Astrocyte of the cerebellum (primary cell): ENCODE results near the gene GRAMD1C.
A peak's percentile ranks its signal among the peaks of the same experiment; 100 is the strongest.

Experiments
- DNase-seq: peaks from one replicate; pipeline ENCODE4 v3.0.0-alpha.2; 2011; ENCODE audit warnings: low read depth
- H3K4me3 ChIP-seq: 2 replicates; pipeline ENCODE4 v1.5.1; 2011; ENCODE audit warnings: mild to moderate bottlenecking, low read depth, low read length, moderate library complexity
- CTCF ChIP-seq: IDR thresholded peaks from 2 replicates; pipeline ENCODE4 v1.5.1; 2012; ENCODE audit warnings: low read length, low read depth, moderate library complexity, mild to moderate bottlenecking; ENCODE audit errors: missing control alignments
- in situ Hi-C: cut with HindIII; loops from 2 replicates; pipeline ENCODE4 v1.10.0; 2017; ENCODE audit warnings: low sequenced_read_pairs

The GRAMD1C gene

GRCh38 chr3:113946831-113947230 lies 108.2 kb downstream of the GRAMD1C start:
- in situ Hi-C loops: no loop called here
- H3K4me3 ChIP-seq: peak overlapping the region; percentile 58

GRCh38 chr3:113947372-113948014 lies 108.9 kb downstream of the GRAMD1C start, which contains the start of gene ZDHHC23:
Gene ZDHHC23 (plus strand): TSS chr3:113948013. CDS start chr3:113948803, 790 bp downstream.
- H3K4me3 ChIP-seq: peak within 1 kb of the TSS; percentile 58
- peak; percentile 12 for DNase-seq
- TF ChIP-seq CTCF: no peak
- in situ Hi-C loops: no loop called here

More at GRCh38 chr3:113946831-113947230, 108.2 kb downstream of the GRAMD1C start:
- TF ChIP-seq CTCF: no peak
- DNase-seq: no peak

- TF ChIP-seq CTCF: no peak
- in situ Hi-C loops: no loop called here
- no peak for DNase-seq
- peak overlapping the region; percentile 58 for H3K4me3 ChIP-seq
Measured at GRCh38 chr3:113948015-113948917, 109.7 kb downstream of the GRAMD1C start.

GRCh38 chr3:113952921-113953320 lies 114.3 kb downstream of the GRAMD1C start:
- in situ Hi-C loops: no loop called here
- no peak overlapping the region for H3K4me3 ChIP-seq
- no peak for DNase-seq
- no peak for TF ChIP-seq CTCF

GRCh38 chr3:113953677-113954076 lies 115.1 kb downstream of the GRAMD1C start:
- in situ Hi-C loops: no loop called here
- TF ChIP-seq CTCF: no peak
- H3K4me3 ChIP-seq: no peak overlapping the region
- peak; percentile 18 for DNase-seq

- TF ChIP-seq CTCF: no peak
- DNase-seq: no peak
- in situ Hi-C loops: no loop called here
- H3K4me3 ChIP-seq: no peak overlapping the region
Measured at GRCh38 chr3:113954091-113954685, 115.6 kb downstream of the GRAMD1C start.
